IPS-20b (cell line): ENCODE results near the gene GLIS1.

Source experiments
- H3K27ac ChIP-seq: one replicate; pipeline ENCODE4 v1.5.1; 2013; ENCODE audit warnings: low read length
- H3K27me3 ChIP-seq: 2 replicates; pipeline ENCODE4 v1.6.1; 2013; ENCODE audit warnings: mild to moderate bottlenecking, low read length, inconsistent platforms; ENCODE audit not compliant: insufficient read depth
- H3K36me3 ChIP-seq: 2 replicates; pipeline ENCODE4 v1.6.1; 2013; ENCODE audit warnings: low read depth, mild to moderate bottlenecking, inconsistent platforms, low read length, moderate library complexity; ENCODE audit not compliant: insufficient read depth
- H3K4me1 ChIP-seq: 2 replicates; pipeline ENCODE4 v1.6.1; 2013; ENCODE audit warnings: mild to moderate bottlenecking, control low read depth, inconsistent platforms, low read length, moderate library complexity; ENCODE audit not compliant: insufficient read depth
- H3K4me3 ChIP-seq: 2 replicates; pipeline ENCODE4 v1.5.1; 2013; ENCODE audit warnings: mild to moderate bottlenecking, low read length, inconsistent platforms
- H3K9ac ChIP-seq: 2 replicates; pipeline ENCODE4 v1.6.1; 2013; ENCODE audit warnings: low read depth, mild to moderate bottlenecking, inconsistent platforms, low read length, moderate library complexity
- H3K9me3 ChIP-seq: 2 replicates; pipeline ENCODE4 v1.6.1; 2013; ENCODE audit warnings: mild to moderate bottlenecking, low read depth, low read length, inconsistent platforms; ENCODE audit not compliant: insufficient read depth

GLIS1 gene

DNA sequence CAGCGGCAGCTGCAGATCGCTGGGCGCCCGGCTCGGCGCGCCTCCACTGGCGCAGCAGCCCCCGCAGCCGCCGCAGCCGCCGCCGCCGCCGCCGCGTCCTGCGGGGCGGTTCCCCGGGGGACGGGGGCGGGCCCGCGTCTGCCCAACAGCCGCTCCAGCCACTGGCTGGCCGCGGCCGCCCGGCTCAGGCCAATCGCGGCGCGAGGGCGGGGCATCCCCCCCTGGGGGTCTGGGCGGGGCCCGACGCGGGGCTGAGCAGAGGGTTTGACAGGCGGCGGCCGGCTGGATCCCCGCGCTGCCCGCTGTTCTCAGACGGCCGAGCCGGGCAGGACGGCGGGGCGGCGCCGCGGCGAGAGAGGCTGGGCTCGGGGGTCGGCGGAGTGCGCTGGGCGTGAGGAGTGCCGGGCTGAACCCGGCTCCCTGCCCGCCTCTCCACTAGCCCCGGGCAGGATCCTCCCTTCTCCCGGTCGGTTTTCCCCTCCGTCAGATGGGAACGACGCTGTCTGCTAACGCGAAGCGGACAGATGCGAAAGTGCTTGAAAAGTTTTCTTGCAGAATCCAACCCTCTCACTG, at the start of gene GLIS1:
GLIS1 (minus strand) TSS at position 56 of the 573 bp plus-strand sequence. CDS start 1,100 bp downstream, outside the sequence.
- H3K4me1 ChIP-seq = peaks cover 4% of the 10 kb centered on the region; the same call in 1 of the 2 replicates
- H3K9ac ChIP-seq = no peak within 1 kb of the TSS
- no peak within 1 kb of the TSS for H3K27ac ChIP-seq
- peak within 1 kb of the TSS; percentile 64 for H3K4me3 ChIP-seq
- peaks cover 87% of the 10 kb centered on the region for H3K27me3 ChIP-seq
- H3K9me3 ChIP-seq = no peaks in the 10 kb centered on the region
- no peaks in the 10 kb centered on the region for H3K36me3 ChIP-seq

DNA sequence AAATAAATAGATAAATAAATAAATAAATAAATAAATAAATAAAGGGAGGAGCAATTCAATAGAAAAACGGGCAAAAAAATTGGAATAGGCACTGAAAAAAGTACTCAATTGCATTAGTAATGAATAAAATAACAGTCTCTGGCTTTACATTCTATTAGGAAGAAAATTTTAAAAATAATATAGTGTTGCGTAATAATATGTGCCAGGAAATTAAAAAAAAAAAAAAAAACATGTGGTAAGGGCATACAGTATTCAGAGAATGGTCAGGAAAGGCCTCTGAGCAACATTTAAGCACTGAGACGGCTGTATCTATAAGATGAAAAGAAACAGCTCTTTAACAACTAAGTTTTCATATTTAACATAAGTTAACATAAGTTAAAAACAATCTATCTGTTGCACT, 48.7 kb upstream of the GLIS1 start:
- H3K27me3 ChIP-seq = no peaks in the 10 kb centered on the region
- H3K4me1 ChIP-seq = no peaks in the 10 kb centered on the region
- no peak overlapping the region for H3K27ac ChIP-seq
- no peaks in the 10 kb centered on the region for H3K9me3 ChIP-seq
- H3K4me3 ChIP-seq = no peak overlapping the region
- H3K36me3 ChIP-seq = peaks cover 75% of the 10 kb centered on the region
- H3K9ac ChIP-seq = no peak overlapping the region

DNA sequence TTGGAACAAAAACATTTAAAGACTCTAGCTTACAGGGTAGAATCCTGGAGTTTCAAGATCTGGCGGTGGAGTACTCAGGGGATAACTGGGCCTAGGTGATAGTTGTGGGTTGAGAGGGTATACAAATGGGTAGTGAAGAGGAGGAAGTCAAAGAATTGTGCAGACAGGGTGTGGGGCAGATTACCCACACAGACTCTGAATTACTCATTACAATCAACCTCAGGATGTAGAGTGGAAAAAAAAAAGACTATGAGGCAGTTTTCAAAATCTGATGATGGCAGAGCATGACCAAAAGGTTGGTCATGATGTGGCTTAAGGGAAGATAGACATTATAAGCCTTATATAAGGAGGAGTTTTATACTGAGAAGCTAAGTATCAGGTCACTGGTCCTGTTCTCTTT, 44.1 kb upstream of the GLIS1 start:
- Histone ChIP-seq H3K4me3 (no peak overlapping the region), H3K9ac (no peak overlapping the region), H3K9me3 (no peaks in the 10 kb centered on the region), H3K36me3 (peaks cover 75% of the 10 kb centered on the region), H3K4me1 (no peaks in the 10 kb centered on the region), H3K27ac (no peak overlapping the region), H3K27me3 (no peaks in the 10 kb centered on the region)

DNA sequence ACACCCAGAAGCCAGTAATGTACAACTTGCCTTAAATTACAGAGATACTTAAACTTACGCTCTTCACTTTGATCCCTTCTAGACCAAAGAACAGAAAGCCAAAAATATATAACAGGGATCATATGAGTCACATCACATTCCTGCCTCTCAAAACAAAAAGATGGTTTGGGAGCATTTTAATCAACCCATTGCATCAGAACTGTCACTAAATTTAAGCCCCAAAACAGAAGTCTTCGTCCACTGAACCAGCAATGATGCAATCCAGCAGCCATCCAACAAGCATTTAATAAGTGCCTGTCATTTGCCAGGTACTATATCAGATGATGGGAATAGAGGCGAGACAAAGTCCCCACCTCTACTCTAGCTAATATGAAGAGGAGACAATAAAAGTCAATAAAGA, 42.7 kb upstream of the GLIS1 start:
- Histone ChIP-seq H3K4me3 (no peak overlapping the region), H3K4me1 (no peaks in the 10 kb centered on the region), H3K27me3 (no peaks in the 10 kb centered on the region), H3K27ac (no peak overlapping the region), H3K9me3 (no peaks in the 10 kb centered on the region), H3K9ac (no peak overlapping the region), H3K36me3 (peaks cover 80% of the 10 kb centered on the region)

DNA sequence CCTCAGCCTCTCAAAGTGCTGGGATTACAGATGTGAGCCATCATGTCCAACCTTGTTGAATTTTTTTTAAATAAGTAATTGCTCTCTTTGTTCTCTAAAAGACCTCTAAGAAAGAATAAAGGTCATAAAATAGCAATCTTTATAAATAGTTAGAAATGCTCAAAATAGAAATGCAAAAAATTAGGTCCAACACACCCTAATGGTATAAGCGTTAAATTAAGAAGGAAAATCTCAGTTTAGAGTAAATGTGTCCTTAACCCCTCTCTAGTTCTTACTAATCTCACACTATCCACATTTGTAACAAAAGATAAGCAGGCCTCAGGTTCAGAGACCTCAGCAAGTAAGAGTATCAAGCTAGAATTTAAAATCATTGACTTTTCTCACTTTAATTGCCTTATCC, 38.3 kb upstream of the GLIS1 start:
- H3K27me3 ChIP-seq = no peaks in the 10 kb centered on the region
- no peaks in the 10 kb centered on the region for H3K9me3 ChIP-seq
- H3K4me3 ChIP-seq = no peak overlapping the region
- no peak overlapping the region for H3K9ac ChIP-seq
- no peak overlapping the region for H3K27ac ChIP-seq
- H3K36me3 ChIP-seq = peaks cover 70% of the 10 kb centered on the region
- H3K4me1 ChIP-seq = no peaks in the 10 kb centered on the region

DNA sequence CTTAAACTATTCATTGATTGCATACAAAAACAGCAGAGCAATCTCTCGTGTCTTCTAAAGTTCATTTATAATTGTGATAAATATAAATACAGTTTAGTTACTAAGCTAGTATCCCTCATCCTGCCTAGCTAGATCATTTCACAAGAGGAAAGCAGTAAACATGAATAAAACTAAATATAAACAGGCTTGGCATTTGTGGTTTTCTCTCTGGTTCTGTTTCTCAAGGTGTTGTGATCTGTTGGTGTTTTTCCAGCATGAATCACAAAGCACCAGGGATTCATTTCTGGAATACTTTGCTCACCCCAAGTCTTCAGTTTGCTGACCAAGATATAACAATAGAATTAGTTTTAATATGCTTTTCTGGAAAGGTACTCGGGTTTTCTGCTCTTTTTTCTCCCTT, 32.7 kb upstream of the GLIS1 start:
- Histone ChIP-seq H3K27me3 (no peaks in the 10 kb centered on the region), H3K36me3 (peaks cover 75% of the 10 kb centered on the region), H3K27ac (no peak overlapping the region), H3K9me3 (no peaks in the 10 kb centered on the region), H3K4me3 (no peak overlapping the region), H3K4me1 (no peaks in the 10 kb centered on the region), H3K9ac (no peak overlapping the region)

DNA sequence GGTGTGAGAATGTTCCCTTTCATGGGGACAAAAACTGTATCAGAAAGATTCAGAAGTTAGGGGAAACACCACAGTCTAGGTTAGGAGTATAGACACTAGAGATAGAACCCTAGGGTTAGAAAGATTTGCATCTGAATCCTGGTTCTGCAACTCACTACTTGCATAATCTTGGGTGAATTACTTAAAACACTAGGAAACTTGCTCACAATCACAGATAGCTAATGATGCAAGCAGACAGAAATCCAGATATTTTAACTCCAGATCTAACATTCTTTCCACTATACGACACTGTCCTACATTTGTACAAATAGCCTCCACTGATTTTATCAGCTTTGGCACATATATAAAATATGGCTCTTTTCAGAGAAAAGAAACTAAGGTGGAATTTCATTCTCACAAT, 30.8 kb upstream of the GLIS1 start:
- H3K9me3 ChIP-seq = no peaks in the 10 kb centered on the region
- no peaks in the 10 kb centered on the region for H3K27me3 ChIP-seq
- H3K36me3 ChIP-seq = peaks cover 79% of the 10 kb centered on the region
- H3K4me3 ChIP-seq = no peak overlapping the region
- H3K4me1 ChIP-seq = no peaks in the 10 kb centered on the region
- H3K9ac ChIP-seq = no peak overlapping the region
- H3K27ac ChIP-seq = no peak overlapping the region

DNA sequence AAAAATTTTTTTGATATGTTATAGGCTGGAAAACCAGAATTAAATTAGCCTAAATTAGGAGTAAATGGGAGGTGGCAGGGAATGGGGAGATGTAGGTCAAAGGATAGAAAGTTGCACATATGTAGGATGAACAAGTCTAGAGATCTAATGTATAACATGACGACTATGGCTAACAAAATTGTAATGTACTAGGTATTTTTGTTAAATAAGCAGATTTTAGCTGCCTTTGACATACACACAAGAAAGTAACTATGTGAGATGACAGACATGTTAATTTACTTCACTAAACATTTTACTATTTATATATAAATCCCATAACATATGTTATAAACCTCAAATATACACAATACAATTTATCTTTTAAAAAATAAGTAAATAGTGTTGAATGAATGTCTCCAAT, 30.2 kb upstream of the GLIS1 start:
- H3K36me3 ChIP-seq = peaks cover 79% of the 10 kb centered on the region
- H3K27me3 ChIP-seq = no peaks in the 10 kb centered on the region
- H3K4me1 ChIP-seq = no peaks in the 10 kb centered on the region
- no peak overlapping the region for H3K9ac ChIP-seq
- no peak overlapping the region for H3K27ac ChIP-seq
- H3K4me3 ChIP-seq = no peak overlapping the region
- no peaks in the 10 kb centered on the region for H3K9me3 ChIP-seq

DNA sequence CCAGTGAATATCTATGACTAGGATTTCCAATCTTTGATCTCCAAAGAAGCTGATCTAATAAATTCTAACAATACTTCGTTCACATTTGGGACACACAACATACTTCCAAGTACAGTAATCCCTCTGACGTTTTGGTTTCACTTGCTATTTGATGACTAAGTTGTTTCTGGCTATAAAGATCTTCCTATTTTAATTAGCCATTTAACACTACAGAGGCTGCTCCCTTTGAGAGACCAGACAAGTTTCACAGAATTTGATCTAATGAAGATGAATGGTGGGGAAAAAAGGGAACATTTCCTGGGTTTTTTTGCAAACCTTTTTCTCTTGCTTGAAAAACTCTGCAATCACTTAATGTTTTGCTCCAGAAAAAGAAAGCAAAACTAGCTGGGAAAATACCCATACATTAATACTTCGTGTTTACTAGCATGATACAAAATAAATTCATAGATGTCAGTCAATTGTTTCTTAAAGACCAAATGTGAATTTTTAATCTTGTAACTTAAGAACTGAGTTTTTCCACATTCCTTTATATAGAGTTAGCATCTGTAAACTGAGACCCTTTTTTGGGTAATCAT, 28.0 kb upstream of the GLIS1 start:
- H3K4me3 ChIP-seq = no peak overlapping the region
- H3K4me1 ChIP-seq = no peaks in the 10 kb centered on the region
- H3K9ac ChIP-seq = no peak overlapping the region
- no peak overlapping the region for H3K27ac ChIP-seq
- peaks cover 58% of the 10 kb centered on the region for H3K36me3 ChIP-seq
- no peaks in the 10 kb centered on the region for H3K9me3 ChIP-seq
- no peaks in the 10 kb centered on the region for H3K27me3 ChIP-seq

DNA sequence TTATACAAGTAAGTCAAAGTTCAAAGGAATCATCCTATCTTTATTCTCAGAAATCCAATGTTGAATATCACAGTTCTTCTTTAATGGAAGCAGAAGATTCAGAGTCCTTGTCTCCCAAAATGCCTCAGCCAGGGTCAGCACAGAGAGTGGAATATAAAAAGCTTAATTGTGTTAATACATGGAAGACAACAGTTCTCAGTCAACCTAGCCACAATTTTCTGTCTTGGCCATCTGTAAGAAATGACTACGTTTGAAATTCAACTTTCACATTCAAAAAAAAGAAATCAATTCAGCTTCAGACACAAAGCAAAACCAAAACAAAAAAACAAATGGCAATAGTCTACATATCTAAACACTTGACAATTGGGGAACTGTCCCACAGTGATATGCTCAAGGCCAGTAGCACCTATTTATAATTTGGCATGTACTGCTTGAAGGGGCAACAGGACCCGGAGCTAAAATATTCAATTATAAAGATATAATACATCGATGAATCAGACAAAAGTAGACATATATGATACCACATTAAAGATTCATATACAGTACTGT, 27.3 kb upstream of the GLIS1 start:
- no peaks in the 10 kb centered on the region for H3K27me3 ChIP-seq
- no peak overlapping the region for H3K4me3 ChIP-seq
- H3K36me3 ChIP-seq = peaks cover 53% of the 10 kb centered on the region

DNA sequence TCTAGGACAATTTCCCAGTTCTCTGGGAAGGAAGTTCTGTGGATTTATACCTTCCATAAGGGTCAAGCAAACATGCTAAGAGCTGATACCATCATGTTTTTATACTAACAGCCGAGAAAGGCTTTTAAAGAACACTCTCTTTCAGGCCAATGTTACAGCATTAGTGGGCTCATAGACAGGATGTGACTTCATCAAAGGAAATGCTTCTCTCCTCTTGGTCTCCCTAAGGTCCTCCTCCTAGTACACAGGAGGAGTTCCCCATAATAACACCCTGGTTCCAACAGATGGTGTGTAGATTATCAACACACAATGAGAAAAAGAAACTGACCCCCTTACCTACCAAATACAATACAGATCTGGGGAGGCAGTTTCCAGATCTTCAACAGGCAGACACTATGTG, 26.7 kb upstream of the GLIS1 start:
- H3K27me3 ChIP-seq = no peaks in the 10 kb centered on the region
- H3K9ac ChIP-seq = no peak overlapping the region
- no peaks in the 10 kb centered on the region for H3K4me1 ChIP-seq
- H3K4me3 ChIP-seq = no peak overlapping the region
- no peak overlapping the region for H3K27ac ChIP-seq
- peaks cover 47% of the 10 kb centered on the region for H3K36me3 ChIP-seq
- H3K9me3 ChIP-seq = no peaks in the 10 kb centered on the region

More for the DNA sequence above, 27.3 kb upstream of the GLIS1 start:
- Histone ChIP-seq H3K9ac (no peak overlapping the region), H3K4me1 (no peaks in the 10 kb centered on the region), H3K27ac (no peak overlapping the region), H3K9me3 (no peaks in the 10 kb centered on the region)

DNA sequence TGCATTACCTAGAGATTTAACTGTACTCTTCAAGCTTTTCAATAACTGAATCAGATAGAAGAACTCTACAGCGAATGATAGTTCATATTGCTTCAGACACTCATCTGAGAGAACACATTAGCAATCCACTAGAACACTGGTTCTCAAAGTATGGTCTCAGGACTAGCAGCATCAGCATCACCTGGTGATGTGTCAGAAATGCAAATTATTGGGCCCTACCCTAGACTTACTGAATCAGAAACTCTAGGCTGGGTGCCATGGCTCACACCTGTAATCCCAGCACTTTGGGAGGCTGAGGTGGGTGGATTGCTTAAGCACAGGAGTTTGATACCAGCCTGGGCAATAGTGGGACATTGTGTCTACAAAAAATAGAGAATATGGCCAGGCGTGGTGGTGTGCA, 24.9 kb upstream of the GLIS1 start:
- H3K27ac ChIP-seq = no peak overlapping the region
- H3K4me1 ChIP-seq = no peaks in the 10 kb centered on the region
- no peak overlapping the region for H3K9ac ChIP-seq
- H3K9me3 ChIP-seq = no peaks in the 10 kb centered on the region
- no peak overlapping the region for H3K4me3 ChIP-seq
- peaks cover 37% of the 10 kb centered on the region for H3K36me3 ChIP-seq
- no peaks in the 10 kb centered on the region for H3K27me3 ChIP-seq
